Calu3 (cell line): ENCODE data around the gene MACROH2A1. TPM values are rescaled to one million over a fixed set of nuclear protein-coding genes. Genes with fewer than 3 reads are reported as not detected.

Source experiments
- BruUV-seq: library from RNA; stranded (reverse); fragments of 400-500 nt; replicated peaks from 2 replicates; lab custom pipeline; 2021; lab: Mats Ljungman, UMichigan
- CTCF ChIA-PET: fragments of 300-600 bp; sonication (Branson Sonifier 250); formaldehyde crosslinking; loops from one replicate; lab custom pipeline; 2022; ENCODE audit warnings: antibody characterized with exemption; lab: Charles Lee
- DNase-seq: peaks from one replicate; pipeline ENCODE4 v3.0.0; 2022
- H3K27ac Mint-ChIP-seq: one replicate; pipeline ENCODE4 v1.8.0; 2022; ENCODE audit warnings: mixed read lengths; ENCODE audit not compliant: unreplicated experiment
- H3K27me3 Mint-ChIP-seq: one replicate; pipeline ENCODE4 v1.8.0; 2022; ENCODE audit warnings: mixed read lengths; ENCODE audit not compliant: unreplicated experiment
- H3K36me3 Mint-ChIP-seq: one replicate; pipeline ENCODE4 v1.8.0; 2022; ENCODE audit warnings: mild to moderate bottlenecking, moderate library complexity, mixed read lengths; ENCODE audit not compliant: insufficient read depth, unreplicated experiment
- H3K4me1 Mint-ChIP-seq: one replicate; pipeline ENCODE4 v1.8.0; 2022; ENCODE audit warnings: mild to moderate bottlenecking, low read depth, mixed read lengths; ENCODE audit not compliant: unreplicated experiment
- H3K4me3 Mint-ChIP-seq: one replicate; pipeline ENCODE4 v1.8.0; 2022; ENCODE audit warnings: mild to moderate bottlenecking, low read depth, moderate library complexity, mixed read lengths; ENCODE audit not compliant: unreplicated experiment
- H3K9me3 Mint-ChIP-seq: one replicate; pipeline ENCODE4 v1.8.0; 2022; ENCODE audit warnings: low read depth, mixed read lengths; ENCODE audit not compliant: unreplicated experiment
- CTCF ChIP-seq: fragments of 200-600 bp; IDR thresholded peaks from one replicate; pipeline ENCODE4 v1.8.0; 2022; ENCODE audit warnings: antibody characterized with exemption; ENCODE audit not compliant: unreplicated experiment
- intact Hi-C: fragments of 100-400 bp; cut with micrococcal nuclease; formaldehyde crosslinking; loops from one replicate; pipeline ENCODE4 v1.10.0; 2022; ENCODE audit not compliant: unreplicated experiment
- total RNA-seq: library from RNA; stranded (reverse); gene quantifications from 2 replicates; pipeline ENCODE4 v1.2.3, GENCODE V29; 2022

The MACROH2A1 gene
- total RNA-seq, 1 experiment from 2014 or later, result 368 TPM

GRCh38 chr5:135362102-135362501 lies 36.9 kb downstream of the MACROH2A1 start:
- no TSS peak for BruUV-seq
- CTCF ChIA-PET, result no interaction called here
- Mint-ChIP-seq H3K9me3 (no peaks in the 10 kb centered on the region), H3K4me1 (no peaks in the 10 kb centered on the region), H3K27ac (no peak overlapping the region), H3K27me3 (no peaks in the 10 kb centered on the region), H3K4me3 (no peak overlapping the region), H3K36me3 (peaks cover 36% of the 10 kb centered on the region)
- intact Hi-C loops, result no loop called here
- no peak for TF ChIP-seq CTCF
- DNase-seq, result no peak

- Mint-ChIP-seq H3K9me3 (no peaks in the 10 kb centered on the region), H3K27ac (no peak overlapping the region), H3K36me3 (peaks cover 20% of the 10 kb centered on the region), H3K27me3 (no peaks in the 10 kb centered on the region), H3K4me3 (no peak overlapping the region), H3K4me1 (no peaks in the 10 kb centered on the region)
- no peak for DNase-seq
- no TSS peak for BruUV-seq
- CTCF ChIA-PET, result interaction anchor here (1.5 kb wide), 1 partner anchor 65 kb away, joined by 3 read pairs; no protein-coding TSS in a partner anchor
- no peak for TF ChIP-seq CTCF
- intact Hi-C loops, result no loop called here
Measured at GRCh38 chr5:135360278-135361274, 38.5 kb downstream of the MACROH2A1 start.

GRCh38 chr5:135359374-135360165 lies 39.5 kb downstream of the MACROH2A1 start:
- TF ChIP-seq CTCF, result no peak

GRCh38 chr5:135357685-135358084 lies 41.3 kb downstream of the MACROH2A1 start:
- no peak overlapping the region for H3K4me3 Mint-ChIP-seq
- CTCF ChIA-PET, result no interaction called here
- no peak overlapping the region for H3K27ac Mint-ChIP-seq
- no peak for TF ChIP-seq CTCF
- no peaks in the 10 kb centered on the region for H3K9me3 Mint-ChIP-seq
- BruUV-seq, result no TSS peak
- H3K36me3 Mint-ChIP-seq, result peaks cover 21% of the 10 kb centered on the region
- H3K27me3 Mint-ChIP-seq, result no peaks in the 10 kb centered on the region
- intact Hi-C loops, result no loop called here
- H3K4me1 Mint-ChIP-seq, result no peaks in the 10 kb centered on the region
- no peak for DNase-seq

More at GRCh38 chr5:135359374-135360165, 39.5 kb downstream of the MACROH2A1 start:
- Mint-ChIP-seq H3K4me1 (no peaks in the 10 kb centered on the region), H3K9me3 (no peaks in the 10 kb centered on the region), H3K4me3 (no peak overlapping the region), H3K27ac (no peak overlapping the region), H3K27me3 (no peaks in the 10 kb centered on the region), H3K36me3 (peaks cover 26% of the 10 kb centered on the region)
- CTCF ChIA-PET, result interaction anchor here (1.5 kb wide), 1 partner anchor 66 kb away, joined by 3 read pairs; no protein-coding TSS in a partner anchor
- no TSS peak for BruUV-seq
- intact Hi-C loops, result no loop called here
- DNase-seq, result no peak
